Tibial artery (tissue), 4 donors: ENCODE data around the gene LIG4.

Source experiments
- DNase-seq, 2 donors: peaks; one replicate each; pipeline ENCODE4 v3.0.0-alpha.2; 2019
- H3K27ac ChIP-seq, 2 donors: fragments of 200-600 bp; sonication (generic) in 1 of 2; 1 replicate in 1 of 2; 2 replicates in 1 of 2; pipeline ENCODE4 v1.5.1; 2018 to 2019; ENCODE audit warnings: mild to moderate bottlenecking in 1 of 2
- H3K27me3 ChIP-seq, 2 donors: fragments of 200-600 bp; sonication (generic) in 1 of 2; one replicate each; pipeline versions ENCODE4 v1.5.1 to v1.6.0; 2016 to 2019
- H3K36me3 ChIP-seq, 3 donors: fragments of 200-600 bp; sonication (generic) in 2 of 3; one replicate each; pipeline ENCODE4 v1.5.1; 2016 to 2019; ENCODE audit warnings: mild to moderate bottlenecking in 2 of 3
- H3K4me1 ChIP-seq, 4 donors: fragments of 200-600 bp; sonication (generic) in 2 of 4; 1 replicate in 3 of 4; 2 replicates in 1 of 4; pipeline ENCODE4 v1.5.1; 2016 to 2019
- H3K4me3 ChIP-seq, 2 donors: fragments of 200-600 bp; sonication (generic) in 1 of 2; 1 replicate in 1 of 2; 2 replicates in 1 of 2; pipeline ENCODE4 v1.5.1; 2018 to 2019; ENCODE audit warnings: mild to moderate bottlenecking in 2 of 2
- H3K9me3 ChIP-seq, 3 donors: fragments of 200-600 bp; sonication (generic) in 1 of 3; one replicate each; pipeline ENCODE4 v1.5.1; 2016 to 2019
- intact Hi-C: fragments of 100-400 bp; cut with DNase I; formaldehyde crosslinking; loops from one replicate; pipeline ENCODE4 v1.15.0; 2023; ENCODE audit warnings: low total_unique reads
- TF ChIP-seq, protein P1 (sequence below), 2 experiments: fragments of 200-600 bp in 1 of 2; fragments of 450-650 bp in 1 of 2; IDR thresholded peaks; one replicate each; pipeline ENCODE4 v1.5.1; 2017 to 2019; ENCODE audit warnings: antibody characterized with exemption in 2 of 2, mild to moderate bottlenecking in 1 of 2, moderate library complexity in 1 of 2

Gene LIG4

DNA sequence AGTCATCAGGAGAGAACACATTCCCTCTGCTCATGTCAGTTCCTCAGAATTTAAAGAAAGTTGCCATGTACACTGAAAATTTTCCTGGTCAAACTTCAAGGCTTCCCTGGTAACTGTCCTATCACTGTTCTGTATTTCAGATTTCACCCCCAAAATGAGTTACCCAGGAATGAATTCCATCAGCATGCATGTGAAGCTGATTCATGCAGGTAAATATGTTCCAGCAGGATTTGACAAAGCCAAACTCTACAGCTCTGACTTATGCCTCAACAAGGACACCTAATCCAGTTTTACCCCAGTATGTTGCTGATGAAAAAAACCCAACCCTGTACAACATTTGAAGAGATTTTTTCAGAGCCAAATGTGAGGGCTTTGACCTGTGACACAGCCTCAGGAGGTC is 21.5 kb downstream of the LIG4 start:
- intact Hi-C loops, result no loop called here
- DNase-seq, result no peak
- H3K27me3 ChIP-seq, result no peaks in the 10 kb centered on the region
- peaks cover 0 to 10% (median 0%) of the 10 kb centered on the region in 3 donors for H3K9me3 ChIP-seq
- no peak overlapping the region for H3K27ac ChIP-seq
- TF ChIP-seq, protein P1, sequence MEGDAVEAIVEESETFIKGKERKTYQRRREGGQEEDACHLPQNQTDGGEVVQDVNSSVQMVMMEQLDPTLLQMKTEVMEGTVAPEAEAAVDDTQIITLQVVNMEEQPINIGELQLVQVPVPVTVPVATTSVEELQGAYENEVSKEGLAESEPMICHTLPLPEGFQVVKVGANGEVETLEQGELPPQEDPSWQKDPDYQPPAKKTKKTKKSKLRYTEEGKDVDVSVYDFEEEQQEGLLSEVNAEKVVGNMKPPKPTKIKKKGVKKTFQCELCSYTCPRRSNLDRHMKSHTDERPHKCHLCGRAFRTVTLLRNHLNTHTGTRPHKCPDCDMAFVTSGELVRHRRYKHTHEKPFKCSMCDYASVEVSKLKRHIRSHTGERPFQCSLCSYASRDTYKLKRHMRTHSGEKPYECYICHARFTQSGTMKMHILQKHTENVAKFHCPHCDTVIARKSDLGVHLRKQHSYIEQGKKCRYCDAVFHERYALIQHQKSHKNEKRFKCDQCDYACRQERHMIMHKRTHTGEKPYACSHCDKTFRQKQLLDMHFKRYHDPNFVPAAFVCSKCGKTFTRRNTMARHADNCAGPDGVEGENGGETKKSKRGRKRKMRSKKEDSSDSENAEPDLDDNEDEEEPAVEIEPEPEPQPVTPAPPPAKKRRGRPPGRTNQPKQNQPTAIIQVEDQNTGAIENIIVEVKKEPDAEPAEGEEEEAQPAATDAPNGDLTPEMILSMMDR (IDR thresholded peaks at IDR 0.05), result no peak
- no peak overlapping the region for H3K4me3 ChIP-seq
- H3K4me1 ChIP-seq, result no peaks in the 10 kb centered on the region
- no peaks in the 10 kb centered on the region for H3K36me3 ChIP-seq

DNA sequence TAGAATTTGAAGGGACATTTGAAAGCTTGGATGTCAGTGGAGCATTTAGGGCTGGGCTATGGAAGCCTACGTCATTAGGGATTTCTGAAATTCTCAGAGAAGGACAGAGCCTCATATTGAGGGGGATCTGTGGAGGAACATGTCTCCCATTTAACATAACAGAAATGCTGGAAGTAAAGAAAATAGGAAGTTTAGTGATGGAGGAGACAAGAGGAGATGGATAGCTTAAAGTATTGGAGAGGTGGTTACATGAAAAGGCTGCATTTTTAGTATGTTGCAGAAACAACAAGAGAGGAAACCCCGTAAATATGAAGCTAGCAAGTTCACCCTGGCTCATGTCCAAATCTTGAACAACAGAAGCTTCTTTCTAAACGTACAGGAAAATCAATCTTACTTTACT is 24.4 kb downstream of the LIG4 start:
- Histone ChIP-seq H3K27me3 (no peaks in the 10 kb centered on the region), H3K27ac (no peak overlapping the region), H3K36me3 (no peaks in the 10 kb centered on the region), H3K9me3 (peaks cover 0 to 10% (median 0%) of the 10 kb centered on the region in 3 donors), H3K4me1 (no peaks in the 10 kb centered on the region), H3K4me3 (no peak overlapping the region)
- TF ChIP-seq, protein P1 (IDR thresholded peaks at IDR 0.05), result no peak
- intact Hi-C loops, result no loop called here
- DNase-seq, result no peak

DNA sequence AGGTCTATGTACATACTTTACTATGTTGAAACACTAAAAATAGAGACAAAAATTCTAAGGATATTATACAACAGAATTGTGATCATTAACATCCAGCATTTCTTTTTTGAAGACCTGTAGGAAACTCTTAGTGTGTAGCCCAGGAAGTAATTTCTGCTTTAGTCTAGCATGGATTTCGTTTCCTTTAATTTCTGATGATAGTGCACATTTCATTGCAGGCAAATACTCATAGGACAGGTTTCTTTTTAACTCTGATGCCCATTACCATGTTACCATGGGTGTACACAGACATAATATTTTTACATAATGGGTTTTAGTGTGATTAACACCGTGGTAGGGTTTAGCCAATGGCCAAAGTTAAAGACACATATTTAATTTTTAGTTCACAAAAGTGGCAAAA is 27.1 kb downstream of the LIG4 start:
- Histone ChIP-seq H3K27me3 (no peaks in the 10 kb centered on the region), H3K4me3 (no peak overlapping the region), H3K36me3 (no peaks in the 10 kb centered on the region), H3K4me1 (no peaks in the 10 kb centered on the region), H3K9me3 (no peaks in the 10 kb centered on the region), H3K27ac (no peak overlapping the region)
- TF ChIP-seq, protein P1 (IDR thresholded peaks at IDR 0.05), result no peak
- DNase-seq, result no peak
- intact Hi-C loops, result no loop called here

DNA sequence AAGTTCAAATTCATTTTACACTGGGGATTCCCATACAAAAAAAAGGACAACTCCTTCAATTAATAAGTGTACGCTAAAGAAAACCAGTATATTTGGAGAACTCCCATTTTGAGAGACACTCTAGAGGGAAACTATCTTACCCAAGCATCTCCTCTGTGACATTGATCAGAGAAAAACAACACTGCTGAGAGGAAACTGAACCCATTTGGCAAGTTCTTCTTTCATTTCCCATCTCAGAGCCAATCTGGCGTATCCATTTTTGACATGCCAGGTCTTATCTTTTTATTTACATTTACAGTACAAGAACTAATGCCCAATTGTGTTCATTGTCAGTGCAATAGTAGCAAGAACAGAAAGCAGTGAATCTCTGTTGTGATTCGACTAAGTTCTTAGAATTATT is 30.1 kb downstream of the LIG4 start:
- H3K36me3 ChIP-seq, result no peaks in the 10 kb centered on the region
- no peaks in the 10 kb centered on the region for H3K4me1 ChIP-seq
- DNase-seq, result no peak
- no peak overlapping the region for H3K4me3 ChIP-seq
- H3K27ac ChIP-seq, result no peak overlapping the region
- TF ChIP-seq, protein P1 (IDR thresholded peaks at IDR 0.05), result no peak
- H3K27me3 ChIP-seq, result no peaks in the 10 kb centered on the region
- intact Hi-C loops, result no loop called here
- no peaks in the 10 kb centered on the region for H3K9me3 ChIP-seq

DNA sequence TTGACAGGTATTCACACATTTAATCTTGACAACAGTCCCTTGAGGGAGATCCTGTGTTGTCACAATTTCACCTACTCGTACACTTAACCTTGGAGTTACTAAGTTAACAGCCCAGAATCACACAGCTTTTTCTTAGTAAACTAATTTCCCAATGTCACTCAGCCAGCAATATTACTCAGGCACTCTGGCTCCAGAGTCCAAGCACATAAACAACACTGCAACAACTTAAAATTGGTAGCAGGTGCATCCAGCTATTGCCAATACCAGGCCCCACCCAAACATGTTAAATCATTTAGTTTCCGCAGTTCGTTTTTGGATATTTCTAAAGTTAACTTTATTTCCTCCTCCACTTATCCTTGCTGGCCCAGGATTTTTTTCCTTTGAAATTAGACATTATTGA is 32.7 kb downstream of the LIG4 start:
- Histone ChIP-seq H3K27me3 (no peaks in the 10 kb centered on the region), H3K27ac (no peak overlapping the region), H3K4me1 (no peaks in the 10 kb centered on the region), H3K9me3 (no peaks in the 10 kb centered on the region), H3K36me3 (no peaks in the 10 kb centered on the region), H3K4me3 (no peak overlapping the region)
- TF ChIP-seq, protein P1 (IDR thresholded peaks at IDR 0.05), result no peak
- DNase-seq, result no peak
- intact Hi-C loops, result no loop called here

DNA sequence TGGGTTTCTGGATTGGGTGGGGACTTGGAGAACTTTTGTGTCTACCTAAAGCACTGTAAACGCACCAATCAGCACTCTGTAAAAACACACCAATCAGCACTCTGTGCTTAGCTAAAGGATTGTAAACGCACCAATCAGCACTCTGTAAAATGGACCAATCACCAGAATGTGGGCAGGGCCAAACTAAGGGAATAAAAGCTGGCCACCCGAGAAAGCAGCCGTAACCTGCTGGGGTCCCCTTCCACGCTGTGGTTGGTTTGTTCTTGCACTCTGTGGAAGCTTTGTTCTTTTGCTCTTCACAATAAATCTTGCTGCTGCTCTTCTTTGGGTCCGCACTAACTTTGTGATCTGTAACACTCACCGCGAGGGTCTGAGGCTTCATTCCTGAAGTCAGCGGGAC is 37.3 kb downstream of the LIG4 start:
- Histone ChIP-seq H3K9me3 (peaks cover 0 to 5% (median 0%) of the 10 kb centered on the region in 3 donors), H3K4me1 (no peaks in the 10 kb centered on the region), H3K4me3 (no peak overlapping the region), H3K36me3 (no peaks in the 10 kb centered on the region), H3K27me3 (no peaks in the 10 kb centered on the region), H3K27ac (no peak overlapping the region)
- no peak for DNase-seq
- TF ChIP-seq, protein P1 (IDR thresholded peaks at IDR 0.05), result no peak
- intact Hi-C loops, result no loop called here
